NCI-H2171 treated with DMSO at 0.1 percent for 48 hours (cell line): ENCODE results near the gene CMTM4.
"Not testable (repeated sequence)": the region's sequence is repeated elsewhere in the genome, so short reads cannot be mapped to it uniquely, and the experiment has no call there.

Experiments used
- DNase-seq: peaks from one replicate; lab custom pipeline; 2025; lab: John Stamatoyannopoulos, UW

The CMTM4 gene

DNA sequence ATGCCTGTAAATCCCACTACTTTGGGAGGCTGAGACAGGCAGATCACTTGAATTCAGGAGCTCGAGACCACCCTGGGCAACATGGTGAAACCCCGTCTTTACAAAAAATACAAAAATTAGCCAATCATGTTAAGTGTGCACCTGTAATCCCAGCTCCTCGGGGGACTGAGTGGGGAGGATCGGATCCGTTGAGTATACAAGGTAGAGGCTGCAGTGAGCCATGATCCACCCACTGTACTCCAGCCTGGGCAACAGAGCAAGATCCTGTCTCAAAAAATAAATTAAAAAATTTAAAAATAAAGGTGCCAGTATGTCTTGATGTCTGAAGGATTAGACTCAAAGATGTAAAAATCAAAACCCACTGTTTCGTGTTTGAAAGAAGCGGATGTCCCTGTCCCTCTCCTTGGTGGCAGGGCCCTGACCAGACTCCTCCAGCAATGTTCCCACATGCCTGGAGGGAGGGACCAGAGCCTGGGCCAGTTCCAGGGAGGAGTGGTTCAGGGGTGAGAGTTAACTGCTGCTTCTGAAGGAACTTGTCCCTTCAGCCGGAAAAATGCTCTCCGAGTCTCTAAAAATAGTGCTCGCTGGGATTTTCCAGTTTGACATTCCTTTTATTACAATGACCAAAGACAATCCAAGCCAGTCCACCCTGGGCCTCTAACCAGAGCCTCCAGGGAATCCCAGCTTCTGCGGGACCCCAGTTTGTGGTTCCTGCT is 9.4 kb upstream of the CMTM4 start:
- no peak for DNase-seq

DNA sequence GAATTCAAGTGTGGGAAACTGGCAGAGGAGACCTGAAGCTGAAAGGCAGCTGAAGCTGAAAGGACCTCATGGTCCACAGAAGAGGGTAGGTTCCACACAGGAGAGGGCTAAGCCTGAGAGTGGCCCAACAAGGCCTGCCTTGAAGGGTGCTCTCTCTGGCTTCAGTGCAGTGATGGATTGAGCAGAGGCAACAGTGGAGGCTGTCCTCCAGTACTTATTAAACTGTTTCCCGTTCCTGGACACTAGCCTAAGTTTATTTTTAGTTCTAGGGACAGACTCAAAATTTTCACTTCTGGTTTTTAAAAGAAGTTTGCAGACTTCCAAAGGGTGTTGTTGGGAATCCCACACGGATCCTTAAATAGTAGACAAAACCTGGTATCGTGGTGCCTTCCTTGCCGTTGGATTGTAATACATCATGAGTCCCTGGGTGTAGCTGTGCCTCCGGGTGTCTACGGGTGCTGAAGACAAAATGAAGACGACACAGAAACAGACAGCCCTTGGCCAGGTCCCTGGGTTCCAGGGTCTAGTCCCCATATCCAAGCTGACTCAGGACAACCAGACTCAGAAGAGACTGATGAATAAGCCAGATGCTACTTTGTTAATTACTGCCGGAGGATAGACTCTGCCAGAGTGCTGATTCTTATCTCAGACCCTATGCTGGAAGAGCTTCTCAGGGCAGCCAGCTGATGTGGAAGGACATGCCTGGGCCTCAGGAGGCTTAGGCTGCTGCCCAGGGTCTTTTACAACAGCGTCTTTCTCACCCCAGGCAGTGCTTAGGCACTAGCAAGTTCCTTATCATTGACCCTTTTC is 7.1 kb upstream of the CMTM4 start:
- DNase-seq: peak; percentile 26

DNA sequence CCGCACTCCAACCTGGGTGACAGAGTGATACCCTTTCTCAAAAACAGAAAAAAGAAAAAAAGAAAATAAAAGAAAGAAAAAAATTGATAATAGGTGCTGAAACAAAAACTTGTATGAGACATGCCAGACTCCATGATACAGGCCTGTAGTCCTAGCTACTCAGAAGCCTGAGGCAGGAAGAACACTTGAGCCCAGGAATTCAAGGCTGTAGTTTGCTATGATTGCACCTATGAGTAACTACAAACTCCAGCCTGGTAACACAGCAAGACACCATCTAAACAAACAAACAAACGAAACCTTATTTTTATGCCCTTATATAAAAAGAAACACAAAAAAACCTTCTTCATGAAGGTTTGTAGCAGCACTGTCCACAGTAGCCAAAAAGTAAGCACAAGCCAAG is 5.0 kb upstream of the CMTM4 start:
- no peak for DNase-seq

DNA sequence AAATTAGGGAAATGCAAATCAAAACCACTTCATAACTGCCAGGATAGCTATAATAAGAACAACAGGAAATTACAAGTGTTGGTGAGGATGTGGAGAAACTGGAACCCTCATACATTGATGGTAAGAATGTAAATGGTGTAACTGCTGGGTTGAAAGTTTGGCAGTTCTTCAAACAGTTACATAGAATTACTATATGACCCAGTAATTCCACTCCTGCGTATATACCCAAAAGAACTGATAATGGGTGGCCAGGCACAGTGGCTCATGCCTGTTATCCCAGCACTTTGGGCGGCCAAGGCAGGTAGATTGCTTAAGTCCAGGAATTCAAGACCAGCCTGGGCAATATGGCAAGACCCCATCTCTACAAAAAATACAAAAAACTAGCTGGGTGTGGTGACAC is 4.5 kb upstream of the CMTM4 start:
- no peak for DNase-seq

DNA sequence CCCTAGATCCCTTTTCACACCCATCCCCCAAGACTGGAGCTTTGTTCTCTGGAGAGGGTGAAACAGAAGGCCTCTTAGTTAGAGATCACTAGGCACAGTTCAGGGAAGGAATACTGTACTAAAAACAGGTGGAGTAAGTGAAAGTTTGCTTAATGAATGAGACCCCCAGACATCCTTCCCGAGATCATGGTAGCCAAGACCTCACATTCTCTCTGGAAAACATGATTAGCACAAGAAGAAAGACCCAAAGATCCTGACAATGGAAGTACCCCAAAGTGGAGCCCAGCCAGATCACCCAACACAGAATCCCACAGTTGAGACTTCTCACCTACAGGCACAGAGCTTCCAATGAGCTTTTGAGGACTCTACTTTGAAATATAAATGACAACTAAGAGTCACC is 3.4 kb upstream of the CMTM4 start:
- DNase-seq: peak; percentile 4

DNA sequence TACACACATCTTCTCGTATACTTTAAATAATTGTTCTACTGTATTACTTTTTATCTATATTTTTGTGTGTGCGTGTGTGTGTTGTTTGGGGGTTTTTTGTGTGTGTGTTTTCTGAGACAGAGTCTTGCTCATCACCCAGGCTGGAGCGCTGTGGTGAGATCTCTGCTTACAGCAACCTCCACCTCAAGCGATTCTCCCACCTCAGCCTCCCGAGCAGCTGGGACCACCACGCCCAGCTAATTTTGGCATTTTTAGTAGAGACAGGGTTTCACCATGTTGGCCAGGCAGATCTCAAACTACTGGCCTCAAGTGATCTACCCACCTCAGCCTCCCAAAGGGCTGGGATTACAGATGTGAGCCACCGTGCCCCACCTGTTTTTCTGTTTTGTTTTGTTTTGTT is 1.5 kb upstream of the CMTM4 start:
- DNase-seq: no peak

DNA sequence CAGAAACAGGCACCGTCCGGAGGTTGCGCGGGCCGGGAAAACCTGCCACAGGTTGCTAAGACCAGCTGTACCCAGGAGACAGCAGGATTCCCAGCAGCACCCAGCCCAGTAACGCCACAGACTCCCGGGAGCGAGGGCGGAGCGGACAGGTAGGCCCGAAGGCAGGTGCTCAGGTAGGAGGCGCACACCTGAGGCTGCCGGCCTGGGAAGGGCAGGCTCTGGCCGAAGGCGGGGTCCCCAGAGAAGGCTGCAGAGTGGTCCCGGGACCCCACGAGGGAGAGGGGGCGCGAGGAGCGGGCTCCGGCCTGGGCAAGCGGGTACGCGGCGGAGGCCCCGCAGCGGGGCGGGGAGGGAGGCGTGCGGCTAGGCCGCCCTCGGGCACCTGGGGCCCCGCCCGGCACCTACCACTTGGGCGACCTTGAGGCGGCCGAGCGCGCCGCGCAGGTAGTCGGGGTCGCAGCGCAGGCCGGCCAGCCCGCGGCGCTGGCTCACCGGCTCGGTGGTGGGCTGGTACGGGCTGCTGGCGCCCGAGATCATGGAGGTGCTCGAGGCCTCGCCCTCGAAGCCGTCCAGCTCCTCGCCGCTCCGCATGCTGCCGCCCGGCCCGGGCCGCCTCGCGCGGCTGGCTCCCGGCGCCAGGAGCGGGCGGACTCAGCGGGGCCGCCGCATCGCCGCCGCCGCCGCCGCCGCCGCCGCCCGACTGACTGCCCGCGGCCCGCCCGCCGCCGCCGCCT is 441 bp downstream of the CMTM4 start:
- peak; percentile 41 for DNase-seq

DNA sequence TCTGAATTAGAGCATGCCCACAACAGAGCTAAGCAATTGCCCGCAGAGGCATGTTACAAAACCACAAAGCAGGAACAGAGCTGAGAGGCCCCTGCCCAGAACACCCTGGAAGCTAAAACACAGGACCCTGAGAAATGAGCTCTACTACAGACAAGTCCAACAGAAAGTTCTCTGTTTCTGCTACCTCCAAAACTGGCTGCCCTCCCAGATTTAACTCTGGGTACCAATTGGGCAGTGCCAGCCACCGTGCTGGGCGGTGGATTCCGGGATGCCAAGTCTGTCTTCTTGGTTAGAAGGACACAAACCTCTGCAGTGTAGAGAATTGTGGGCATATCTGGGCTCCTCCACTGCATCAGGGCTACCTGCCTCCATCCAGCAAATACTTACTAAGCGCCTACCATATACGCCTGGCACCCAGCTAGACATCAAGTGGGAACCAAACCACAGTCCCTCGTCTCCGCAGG is 1.0 kb downstream of the CMTM4 start:
- DNase-seq: no peak

DNA sequence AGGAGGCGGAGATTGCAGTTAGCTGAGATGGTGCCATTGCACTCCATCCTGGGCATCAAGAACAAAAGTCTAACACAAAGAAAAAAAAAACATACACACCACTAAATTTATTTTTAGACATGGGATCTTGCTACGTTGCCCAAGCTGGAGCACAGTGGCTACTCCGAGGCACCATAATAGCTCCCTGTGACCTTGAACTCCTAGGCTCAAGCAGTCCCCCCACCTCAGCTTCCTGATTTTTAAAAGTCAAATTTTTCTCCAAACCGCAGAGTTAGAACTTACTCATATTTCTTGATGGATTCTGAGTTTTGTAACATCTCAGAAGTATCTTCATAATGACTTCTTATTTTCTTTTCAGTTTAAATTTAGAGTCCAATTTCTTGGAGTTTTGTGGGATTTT is 3.4 kb downstream of the CMTM4 start:
- no peak for DNase-seq

DNA sequence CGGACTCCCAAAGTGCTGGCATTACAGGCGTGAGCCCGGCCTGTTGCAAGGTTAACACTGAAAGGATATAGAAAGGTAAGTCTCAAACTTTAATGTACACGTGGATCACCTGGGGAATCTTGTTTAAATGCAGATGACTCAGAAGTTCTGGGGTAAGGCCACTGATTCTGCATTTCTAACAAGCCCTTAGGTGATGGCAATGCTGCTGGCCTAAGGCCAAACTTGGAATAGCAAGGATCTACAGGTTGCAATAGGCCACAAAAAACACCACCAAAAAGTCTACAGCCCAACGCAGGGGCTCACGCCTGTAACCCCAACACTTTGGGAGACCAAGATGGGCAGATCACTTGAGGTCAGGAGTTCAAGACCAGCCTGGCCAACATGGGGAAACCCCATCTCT is 4.2 kb downstream of the CMTM4 start:
- no peak for DNase-seq

DNA sequence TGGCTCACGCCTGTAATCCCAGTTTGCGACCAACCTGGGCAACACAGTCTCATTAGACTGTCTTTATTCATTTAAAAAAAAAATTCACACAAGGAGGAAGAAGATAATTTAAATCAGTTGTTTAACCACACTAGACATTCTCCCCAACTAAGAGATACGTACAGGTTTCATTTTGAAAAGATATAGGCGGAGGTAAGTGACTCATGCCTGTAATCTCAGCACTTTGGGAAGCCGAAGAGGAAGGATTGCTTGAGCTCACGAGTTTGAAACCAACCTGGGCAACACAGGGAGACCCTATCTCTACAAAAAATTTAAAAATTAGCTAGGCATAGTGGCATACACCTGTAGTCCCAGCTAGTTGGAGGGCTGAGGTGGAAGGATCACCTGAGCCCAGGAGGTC is 5.3 kb downstream of the CMTM4 start:
- no peak for DNase-seq

DNA sequence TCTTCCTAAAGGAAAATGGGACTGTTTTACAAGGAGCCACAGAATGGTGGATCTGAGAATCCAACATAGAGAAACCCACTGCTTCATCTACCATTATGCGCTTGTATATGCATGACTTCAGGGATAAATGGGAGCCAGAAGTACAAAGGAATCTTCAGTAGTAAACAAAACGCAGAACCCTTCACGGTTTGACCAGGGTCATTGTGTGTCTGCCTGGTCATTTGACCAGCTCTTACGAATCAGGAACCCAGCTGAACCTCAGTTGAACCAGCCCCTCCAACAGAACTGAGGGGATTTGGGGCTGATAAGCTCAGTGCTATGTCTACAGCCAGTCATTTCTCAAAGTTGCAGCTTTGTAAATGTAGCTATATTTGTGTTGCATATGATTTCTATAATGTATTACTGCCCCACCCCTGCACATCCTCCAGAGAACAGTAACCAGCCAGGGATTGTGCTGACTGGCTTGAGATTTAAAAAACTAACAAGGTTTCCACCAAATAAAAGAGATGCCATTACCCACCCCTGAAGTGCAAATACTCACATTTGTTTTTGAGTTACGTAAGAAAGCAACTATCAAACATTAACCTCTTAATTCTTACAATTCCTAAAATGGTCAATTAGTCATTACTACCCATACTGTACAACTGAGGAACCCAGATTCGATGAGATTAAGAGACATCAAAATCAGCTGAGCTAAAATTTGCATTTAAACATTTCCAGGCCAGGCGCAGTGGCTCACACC is 6.3 kb downstream of the CMTM4 start:
- DNase-seq: no peak

DNA sequence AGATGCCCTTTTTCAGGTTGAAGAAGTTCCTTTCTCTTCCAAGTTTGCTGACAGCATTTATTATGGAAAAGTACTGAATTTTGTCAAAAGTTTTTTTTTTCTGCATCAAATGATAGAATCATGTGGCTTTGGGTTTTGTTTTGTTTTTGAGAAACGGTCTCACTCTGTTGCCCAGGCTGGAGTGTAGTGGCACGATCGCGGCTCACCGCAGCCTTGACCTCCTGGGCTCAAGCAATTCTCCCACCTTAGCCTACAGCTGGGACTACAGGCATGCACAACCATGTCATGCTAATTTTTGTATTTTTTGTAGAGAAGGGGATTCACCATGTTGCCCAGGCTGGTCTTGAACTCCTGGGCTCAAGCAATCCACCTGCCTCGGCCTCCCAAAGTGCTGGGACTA is 7.3 kb downstream of the CMTM4 start:
- no peak for DNase-seq

DNA sequence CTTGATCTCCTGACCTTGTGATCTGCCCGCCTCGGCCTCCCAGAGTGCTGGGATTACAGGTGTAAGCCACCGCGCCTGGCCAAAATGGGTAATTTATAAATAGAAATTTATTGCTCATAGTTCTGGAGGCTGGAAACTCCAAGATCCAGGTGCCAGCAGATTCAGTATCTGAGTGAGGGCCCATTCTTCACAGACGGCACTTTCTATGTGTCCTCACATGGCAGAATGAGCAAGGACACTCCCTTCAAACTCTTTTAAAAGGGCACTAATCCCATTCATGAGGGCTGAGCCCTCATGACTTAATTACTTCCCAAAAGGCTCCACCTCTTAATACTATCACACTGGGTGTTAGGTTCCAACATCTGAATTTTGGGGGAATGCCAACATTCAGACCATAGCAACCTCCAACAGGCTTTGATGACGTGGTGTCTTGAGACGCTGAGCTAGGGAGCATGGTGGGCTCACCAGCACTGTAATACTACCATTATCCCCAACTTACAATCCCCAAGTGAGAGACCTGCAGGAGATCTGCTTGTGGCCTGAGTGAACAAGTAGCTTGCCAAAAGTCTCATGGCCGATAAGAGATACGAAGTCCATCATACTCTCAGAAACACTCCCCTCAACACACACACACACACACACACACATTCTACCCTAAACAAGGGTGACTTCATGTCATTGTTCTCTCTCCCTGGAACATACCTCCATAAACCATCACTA is 8.5 kb downstream of the CMTM4 start:
- peak; percentile 6 for DNase-seq

DNA sequence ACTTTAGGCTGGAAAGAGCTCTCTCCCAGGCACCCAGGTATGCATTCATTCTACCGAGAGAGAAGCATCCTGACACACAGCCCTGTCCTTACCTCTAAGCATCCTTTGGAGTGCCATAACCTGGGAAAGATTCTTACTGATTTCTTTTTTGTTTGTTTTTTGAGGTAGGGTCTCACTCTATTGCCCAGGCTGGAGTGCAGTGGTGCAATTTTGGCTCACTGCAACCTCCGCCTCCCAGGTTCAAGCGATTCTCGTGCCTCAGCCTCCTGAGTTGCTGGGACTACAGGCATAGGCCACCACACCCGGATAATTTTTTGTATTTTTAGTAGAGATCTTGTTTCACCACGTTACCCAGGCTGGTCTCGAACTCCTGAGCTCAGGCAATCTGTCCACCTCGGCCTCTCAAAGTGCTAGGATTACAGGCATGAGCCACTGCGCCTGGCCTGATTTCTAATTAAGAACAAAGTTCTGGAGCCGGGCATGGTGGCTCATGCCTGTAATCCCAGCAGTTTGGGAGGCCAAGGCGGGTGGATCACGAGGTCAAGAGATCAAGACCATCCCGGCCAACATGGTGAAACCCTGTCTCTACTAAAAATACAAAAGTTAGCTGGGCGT is 10.9 kb downstream of the CMTM4 start:
- DNase-seq: not testable (repeated sequence)

DNA sequence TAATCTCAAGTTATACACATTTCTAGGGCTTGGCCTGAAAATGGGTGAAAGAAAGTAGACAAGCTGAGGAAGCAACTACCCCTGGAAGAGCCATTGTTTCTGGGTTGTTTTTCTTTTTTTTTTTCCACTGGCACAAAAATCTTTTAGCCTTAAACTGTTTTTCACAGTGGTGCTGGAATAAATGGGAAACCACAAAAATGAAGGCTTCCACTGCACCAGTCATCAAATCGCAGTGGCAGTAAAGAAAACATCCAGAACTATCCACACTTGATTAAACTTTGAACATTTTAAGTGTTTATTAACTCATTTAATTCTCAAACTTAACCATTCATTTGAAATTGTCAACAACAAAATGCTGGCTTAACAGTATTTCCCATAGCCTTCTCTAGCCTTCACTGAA is 14.3 kb downstream of the CMTM4 start:
- no peak for DNase-seq

DNA sequence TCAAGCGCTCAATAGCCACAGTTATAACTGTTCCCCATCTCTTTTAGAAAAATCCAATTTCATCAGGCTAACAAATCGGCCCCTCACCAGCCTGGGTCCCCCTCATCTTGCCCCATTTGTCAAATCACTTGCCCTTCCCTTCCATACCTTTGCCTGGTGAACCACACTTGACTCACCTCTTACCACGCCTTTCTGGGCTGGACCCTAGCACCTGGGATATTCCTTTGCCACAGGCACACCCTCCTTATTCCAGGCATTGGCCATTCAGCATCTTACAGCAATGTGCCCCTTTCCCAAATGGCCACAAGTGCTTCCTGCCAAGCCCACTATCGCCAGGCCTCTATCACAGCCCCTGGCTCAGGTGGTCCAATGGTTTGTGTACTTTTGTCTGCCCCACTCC is 14.9 kb downstream of the CMTM4 start:
- DNase-seq: no peak

DNA sequence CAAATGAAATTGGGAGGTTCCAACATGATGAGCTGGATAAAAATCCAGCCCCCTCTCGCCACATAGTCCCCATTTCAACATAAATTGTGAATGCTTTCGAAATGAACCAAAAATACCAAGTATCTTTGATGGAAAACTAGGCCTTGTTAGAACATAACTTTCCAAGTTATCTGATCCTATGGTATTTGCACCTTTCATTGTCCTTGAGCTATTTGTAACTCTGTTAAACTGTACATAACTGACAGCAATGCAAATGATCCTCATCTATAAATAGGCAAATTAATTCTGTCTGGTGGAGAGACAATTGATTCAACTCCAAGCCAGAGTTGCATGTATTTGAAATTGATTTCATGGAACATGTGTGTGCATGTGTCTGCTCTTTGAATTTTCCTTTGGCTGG is 18.2 kb downstream of the CMTM4 start:
- DNase-seq: no peak

DNA sequence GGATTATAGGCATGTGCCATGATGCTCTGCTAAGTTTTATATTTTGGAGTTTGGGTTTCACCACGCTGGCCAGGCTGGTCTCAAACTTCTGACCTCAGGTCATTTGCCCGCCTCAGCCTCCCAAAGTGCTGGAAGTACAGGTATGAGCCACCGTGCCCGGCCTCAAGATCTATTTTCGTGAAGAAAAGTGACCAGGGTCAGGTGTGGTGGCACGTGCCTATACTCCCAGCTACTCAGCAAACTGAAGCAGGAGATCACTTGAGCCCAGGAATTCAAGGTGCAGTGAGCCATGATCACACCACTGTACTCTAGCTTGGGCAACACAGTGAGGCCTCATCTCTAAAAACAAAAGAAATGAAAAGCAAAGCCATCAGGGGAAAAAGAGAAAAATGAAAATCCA is 18.7 kb downstream of the CMTM4 start:
- DNase-seq: no peak

DNA sequence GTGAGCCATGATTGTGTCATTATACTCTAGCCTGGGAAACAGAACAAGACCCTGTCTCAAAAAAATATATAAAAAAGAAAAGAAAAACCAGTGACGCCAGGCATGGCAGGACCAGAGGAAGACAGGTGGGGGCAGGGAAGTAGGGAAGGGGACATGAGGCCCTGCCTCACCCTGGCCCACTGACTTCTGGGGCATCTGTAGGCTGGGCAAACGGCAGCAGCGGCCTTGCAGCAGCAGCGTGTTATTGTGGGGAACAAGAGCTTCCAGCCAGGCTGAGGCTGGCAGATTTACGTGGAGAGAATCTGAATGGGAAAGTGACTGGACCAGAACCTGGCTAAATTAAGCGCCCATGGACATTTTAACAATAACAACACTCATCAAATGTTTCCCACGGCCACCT is 19.4 kb downstream of the CMTM4 start:
- DNase-seq: no peak

DNA sequence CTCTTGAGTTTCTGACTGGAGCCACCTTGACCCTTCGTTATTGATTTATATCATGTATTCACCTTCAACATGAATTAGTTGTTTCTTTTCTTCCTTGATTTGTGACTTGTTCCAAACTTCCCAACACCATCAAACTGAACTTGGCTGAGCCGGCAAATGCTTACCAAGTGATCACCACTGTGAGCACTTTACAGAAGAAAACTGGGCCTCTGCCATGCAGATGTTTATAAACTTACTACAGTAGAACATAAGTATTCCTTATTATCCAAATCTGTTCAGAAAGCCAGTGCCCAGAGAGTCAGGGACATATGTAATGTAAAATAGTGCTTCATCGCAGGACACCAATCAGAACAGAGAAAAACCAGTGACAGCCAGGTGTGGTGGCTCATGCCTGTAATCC is 19.9 kb downstream of the CMTM4 start:
- DNase-seq: no peak
